NCI-H345 treated with DMSO at 0.1 percent for 48 hours (cell line): ENCODE measurements around the gene RPEL1.
"Not testable (repeated sequence)": the region's sequence is repeated elsewhere in the genome, so short reads cannot be mapped to it uniquely, and the experiment has no call there.

Source experiments
- DNase-seq: peaks from one replicate; lab custom pipeline; 2025; ENCODE audit not compliant: unreplicated experiment; lab: John Stamatoyannopoulos, UW

Gene RPEL1

DNA sequence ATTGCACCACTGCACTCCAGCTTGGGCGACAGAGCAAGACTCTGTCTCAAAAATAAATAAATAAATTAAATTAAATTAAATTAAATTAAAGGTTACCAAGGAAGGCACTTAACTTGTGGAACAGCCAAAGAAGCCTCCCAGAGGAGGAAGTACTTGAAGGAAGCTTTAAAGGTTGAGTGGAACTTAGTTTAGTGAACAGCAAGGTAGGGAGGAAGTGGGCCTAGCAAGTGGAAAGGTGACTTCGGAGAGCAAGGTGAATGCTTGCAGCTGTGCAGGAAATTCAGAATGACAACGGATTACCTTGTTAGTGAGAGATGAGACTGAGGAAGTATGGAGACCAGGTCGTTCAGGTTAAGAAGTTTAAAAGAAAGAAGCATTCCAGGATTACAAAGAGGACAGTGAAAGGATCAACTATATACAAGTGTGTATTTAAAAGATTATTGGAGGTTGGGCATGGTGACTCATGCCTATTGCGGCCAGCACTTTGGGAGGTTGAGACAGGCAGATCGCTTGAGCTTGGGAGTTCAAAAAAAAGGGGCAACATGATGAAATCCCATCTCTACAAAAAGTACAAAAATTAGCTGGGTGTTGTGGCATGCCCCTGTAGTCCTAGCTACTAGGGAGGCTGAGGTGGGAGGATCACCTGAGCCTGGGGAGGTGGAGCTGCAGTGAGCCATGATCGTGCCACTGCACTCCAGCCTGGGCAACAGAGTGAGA is 12.8 kb upstream of the RPEL1 start:
- no peak for DNase-seq

- DNase-seq = no peak
These were observed 9.9 kb upstream of the RPEL1 start for GRCh38 chr10:103235775-103236174.

- no peak for DNase-seq
These were observed 7.0 kb upstream of the RPEL1 start for GRCh38 chr10:103238506-103239252.

- no peak for DNase-seq
These were observed 4.2 kb upstream of the RPEL1 start for GRCh38 chr10:103241262-103242011.

- peak; percentile 5 for DNase-seq
These were observed 918 bp upstream of the RPEL1 start for GRCh38 chr10:103244666-103245271.

- DNase-seq = no peak
These were observed 637 bp downstream of the RPEL1 start for GRCh38 chr10:103246324-103246723.

DNA sequence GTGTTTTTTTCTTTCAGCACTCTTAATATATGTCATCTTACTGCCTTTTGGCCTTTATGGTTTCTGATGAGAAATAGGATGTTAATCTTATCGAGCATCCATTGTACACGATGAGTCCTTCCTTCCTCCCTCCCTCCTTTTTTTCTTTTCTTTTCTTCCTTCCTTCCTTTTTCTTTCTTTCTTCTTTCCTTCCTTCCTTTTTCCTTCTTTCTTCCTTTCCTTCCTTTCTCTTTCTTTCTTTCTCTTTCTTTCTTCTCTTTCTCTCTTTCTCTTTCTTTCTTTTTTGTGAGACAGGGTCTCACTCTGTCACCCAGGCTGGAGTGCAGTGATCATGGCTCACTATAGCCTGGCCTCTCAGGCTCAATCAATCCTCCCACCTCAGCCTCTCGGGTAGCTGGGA is 8.4 kb downstream of the RPEL1 start:
- no peak for DNase-seq

- no peak for DNase-seq
These were observed 9.0 kb downstream of the RPEL1 start for GRCh38 chr10:103254538-103255325.

DNA sequence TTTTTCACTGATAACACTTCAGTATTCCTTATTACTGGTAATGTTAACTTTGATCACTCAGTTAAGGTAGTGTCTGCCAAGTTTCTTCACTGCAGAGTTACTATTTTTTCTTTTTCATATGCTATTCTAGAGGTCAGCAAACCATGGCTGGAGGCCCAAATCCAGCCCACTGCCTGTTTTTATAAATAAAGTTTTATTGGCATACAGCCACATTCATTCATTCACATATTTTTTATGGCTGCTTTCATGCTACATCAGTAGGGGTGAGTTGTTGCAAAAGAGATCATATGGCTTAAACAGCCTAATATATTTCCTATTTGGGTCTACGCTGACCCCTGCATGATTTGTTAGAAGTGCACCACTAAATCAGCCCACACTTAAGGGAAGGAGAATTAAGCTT is 10.9 kb downstream of the RPEL1 start:
- no peak for DNase-seq

- DNase-seq = no peak
These were observed 12.1 kb downstream of the RPEL1 start for GRCh38 chr10:103257812-103258211.

DNA sequence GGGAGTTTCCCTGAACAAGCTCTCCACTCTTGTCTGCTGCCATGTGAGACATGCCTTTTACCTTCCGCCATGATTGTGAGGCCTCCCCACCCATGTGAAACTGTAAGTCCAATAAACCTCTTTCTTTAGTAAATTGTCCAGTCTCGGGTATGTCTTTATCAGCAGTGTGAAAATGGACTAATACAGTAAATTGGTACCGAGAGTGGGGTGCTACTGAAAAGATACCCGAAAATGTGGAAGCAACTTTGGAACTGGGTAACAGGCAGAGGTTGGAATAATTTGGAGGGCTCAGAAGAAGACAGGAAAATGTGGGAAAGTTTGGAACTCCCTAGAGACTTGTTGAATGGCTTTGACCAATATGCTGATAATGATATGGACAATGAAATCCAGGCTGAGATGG is 13.2 kb downstream of the RPEL1 start:
- not testable (repeated sequence) for DNase-seq

DNA sequence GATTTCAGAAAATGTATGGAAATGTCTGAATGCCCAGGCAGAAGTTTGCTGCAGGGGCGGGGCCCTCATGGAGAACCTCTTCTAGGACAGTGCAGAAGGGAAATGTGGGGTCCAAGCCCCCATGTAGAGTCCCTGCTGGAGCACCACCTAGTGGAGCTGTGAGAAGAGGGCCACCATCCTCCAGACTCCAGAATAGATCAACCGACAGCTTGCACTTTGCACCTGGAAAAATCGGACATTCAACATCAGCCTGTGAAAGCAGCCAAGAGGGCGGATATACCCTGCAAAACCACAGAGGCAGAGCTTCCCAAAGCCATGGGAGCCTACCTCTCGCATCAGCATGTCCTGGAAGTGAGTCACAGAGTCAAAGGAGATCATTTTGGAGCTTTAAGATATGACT is 14.3 kb downstream of the RPEL1 start:
- DNase-seq = no peak

DNA sequence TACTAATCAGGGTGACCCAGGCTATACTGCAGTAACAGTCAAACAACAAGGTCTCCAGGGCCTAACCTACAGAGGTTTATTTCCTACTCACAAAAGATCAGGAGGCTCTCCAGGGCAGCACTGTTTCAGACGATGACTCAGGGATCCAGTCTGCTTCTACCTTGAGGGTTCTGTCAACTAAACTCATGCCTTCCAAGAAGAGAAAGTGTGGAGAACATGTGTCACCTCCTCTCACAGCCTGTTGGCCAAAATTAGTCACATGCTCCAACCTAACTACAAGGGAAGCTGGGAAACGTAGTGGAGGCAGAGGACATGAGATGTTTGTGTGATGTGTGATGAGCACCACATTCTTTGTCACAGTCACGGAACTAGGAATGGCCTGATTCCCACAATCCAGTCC is 16.5 kb downstream of the RPEL1 start:
- DNase-seq = no peak

DNA sequence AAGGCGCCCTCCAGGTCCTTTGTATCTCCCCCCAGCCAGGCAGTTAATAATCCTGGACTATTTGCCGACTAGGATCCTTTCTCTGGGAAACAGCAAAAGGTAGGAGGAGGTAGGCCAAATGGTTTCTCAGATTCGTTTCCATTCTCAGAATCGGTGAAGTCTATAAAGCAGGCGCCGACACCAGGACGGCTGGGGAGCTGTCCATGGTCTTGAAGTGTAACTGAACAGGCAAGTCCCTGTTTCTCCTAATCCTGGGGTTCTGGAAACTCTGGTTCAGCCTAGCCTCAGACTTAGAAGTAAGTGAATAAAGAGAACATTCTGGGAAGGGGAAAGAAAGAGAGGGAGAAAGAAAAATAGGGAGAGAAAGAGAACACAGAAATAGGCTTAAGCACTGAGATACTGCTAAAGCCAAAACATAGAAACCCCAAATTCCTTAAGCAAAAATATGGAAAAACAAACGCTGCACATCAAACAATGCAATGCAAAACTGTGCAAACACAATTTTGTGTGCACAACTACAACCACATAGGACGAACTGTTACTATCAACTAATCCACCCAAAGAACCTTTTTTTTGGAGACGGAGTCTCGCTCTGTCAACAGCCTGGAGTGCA is 20.1 kb downstream of the RPEL1 start:
- DNase-seq = no peak

- no peak for DNase-seq
These were observed 27.4 kb downstream of the RPEL1 start for GRCh38 chr10:103273041-103273441.

GRCh38 chr10:103276251-103276895 is 30.7 kb downstream of the RPEL1 start:
- no peak for DNase-seq

DNA sequence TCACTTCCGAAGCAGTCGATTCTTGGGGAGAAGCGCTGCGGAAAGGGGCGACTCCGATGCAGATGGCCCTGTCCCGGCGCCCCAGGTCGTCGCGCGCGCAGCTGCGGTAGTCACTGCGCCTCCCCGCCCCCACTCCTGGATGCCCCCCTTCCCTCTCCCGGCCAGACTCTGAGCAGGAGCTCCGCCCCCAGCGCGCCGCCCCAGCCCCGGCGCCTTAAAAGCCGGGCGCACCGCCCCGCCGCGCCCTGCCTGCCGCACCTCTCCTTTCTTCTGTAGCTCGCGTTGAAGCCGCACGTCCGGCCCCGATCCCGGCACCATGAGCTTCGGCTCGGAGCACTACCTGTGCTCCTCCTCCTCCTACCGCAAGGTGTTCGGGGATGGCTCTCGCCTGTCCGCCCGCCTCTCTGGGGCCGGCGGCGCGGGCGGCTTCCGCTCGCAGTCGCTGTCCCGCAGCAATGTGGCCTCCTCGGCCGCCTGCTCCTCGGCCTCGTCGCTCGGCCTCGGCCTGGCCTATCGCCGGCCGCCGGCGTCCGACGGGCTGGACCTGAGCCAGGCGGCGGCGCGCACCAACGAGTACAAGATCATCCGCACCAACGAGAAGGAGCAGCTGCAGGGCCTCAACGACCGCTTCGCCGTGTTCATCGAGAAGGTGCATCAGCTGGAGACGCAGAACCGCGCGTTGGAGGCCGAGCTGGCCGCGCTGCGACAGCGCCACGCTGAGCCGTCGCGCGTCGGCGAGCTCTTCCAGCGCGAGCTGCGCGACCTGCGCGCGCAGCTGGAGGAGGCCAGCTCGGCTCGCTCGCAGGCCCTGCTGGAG is 31.4 kb downstream of the RPEL1 start, which contains the start of gene INA:
INA (plus strand) TSS at position 243 of the 817 bp plus-strand sequence; CDS start at position 317, 74 bp downstream.
- peak; percentile 37 for DNase-seq

- DNase-seq = no peak
These were observed 32.2 kb downstream of the RPEL1 start for GRCh38 chr10:103277713-103278536.
